Measurements from ENCODE around the gene JMJD7. TPM values are rescaled to one million over a fixed set of nuclear protein-coding genes. Genes with fewer than 3 reads are reported as not detected.

Gene JMJD7
- total RNA-seq, 1 donor: 3.1 TPM

DNA sequence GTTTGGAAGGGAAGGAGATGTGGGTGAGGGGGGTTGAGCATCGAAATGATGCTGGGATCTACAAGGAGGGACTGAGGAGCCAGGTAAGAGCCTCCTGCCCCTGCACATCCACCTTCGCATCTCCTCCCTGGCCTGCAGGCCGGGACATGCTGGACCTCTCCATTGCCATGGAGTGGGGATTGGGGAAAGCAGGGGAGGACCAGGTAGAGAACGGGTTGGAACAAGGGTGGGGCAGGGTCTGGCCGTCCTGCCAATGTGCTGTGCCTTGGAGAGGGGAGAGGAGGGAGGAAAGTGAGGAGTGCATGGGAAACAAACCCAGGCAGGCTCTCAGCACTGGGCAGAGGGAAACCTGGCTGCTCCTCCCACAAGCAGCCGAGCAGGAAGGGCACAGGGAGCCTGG, 21.3 kb downstream of the JMJD7 start:
- H3K4me3 ChIP-seq (ENCODE audit: low read depth, low read length): no peak overlapping the region
- DNase-seq (ENCODE audit: low read depth): no peak
- TF ChIP-seq, protein P1, sequence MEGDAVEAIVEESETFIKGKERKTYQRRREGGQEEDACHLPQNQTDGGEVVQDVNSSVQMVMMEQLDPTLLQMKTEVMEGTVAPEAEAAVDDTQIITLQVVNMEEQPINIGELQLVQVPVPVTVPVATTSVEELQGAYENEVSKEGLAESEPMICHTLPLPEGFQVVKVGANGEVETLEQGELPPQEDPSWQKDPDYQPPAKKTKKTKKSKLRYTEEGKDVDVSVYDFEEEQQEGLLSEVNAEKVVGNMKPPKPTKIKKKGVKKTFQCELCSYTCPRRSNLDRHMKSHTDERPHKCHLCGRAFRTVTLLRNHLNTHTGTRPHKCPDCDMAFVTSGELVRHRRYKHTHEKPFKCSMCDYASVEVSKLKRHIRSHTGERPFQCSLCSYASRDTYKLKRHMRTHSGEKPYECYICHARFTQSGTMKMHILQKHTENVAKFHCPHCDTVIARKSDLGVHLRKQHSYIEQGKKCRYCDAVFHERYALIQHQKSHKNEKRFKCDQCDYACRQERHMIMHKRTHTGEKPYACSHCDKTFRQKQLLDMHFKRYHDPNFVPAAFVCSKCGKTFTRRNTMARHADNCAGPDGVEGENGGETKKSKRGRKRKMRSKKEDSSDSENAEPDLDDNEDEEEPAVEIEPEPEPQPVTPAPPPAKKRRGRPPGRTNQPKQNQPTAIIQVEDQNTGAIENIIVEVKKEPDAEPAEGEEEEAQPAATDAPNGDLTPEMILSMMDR (IDR thresholded peaks at IDR 0.05; ENCODE audit: insufficient read depth, low read length): no peak

DNA sequence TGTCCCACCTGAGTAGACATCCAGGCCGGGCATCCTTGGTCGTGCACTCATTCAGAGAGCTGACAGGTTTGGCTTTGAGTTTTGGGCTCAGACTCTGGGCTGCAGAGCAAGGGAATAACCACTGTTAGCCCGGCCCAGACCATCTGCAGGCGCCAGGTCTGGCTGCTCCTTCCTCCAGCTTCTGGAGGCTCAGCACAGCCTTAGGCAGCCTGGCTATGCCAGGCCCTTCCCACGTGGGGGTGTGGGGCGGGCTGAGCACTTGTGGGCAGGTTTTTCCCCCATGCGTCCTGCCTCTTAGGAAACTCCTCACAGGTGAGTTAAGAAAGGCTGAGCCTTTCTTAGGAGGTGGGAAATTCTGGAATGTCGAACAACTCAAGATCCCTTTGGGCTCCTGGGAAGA, 22.0 kb downstream of the JMJD7 start:
- no peak overlapping the region for H3K4me3 ChIP-seq (ENCODE audit: low read depth, low read length)
- TF ChIP-seq, protein P1 (IDR thresholded peaks at IDR 0.05; ENCODE audit: insufficient read depth, low read length): no peak
- no peak for DNase-seq (ENCODE audit: low read depth)

DNA sequence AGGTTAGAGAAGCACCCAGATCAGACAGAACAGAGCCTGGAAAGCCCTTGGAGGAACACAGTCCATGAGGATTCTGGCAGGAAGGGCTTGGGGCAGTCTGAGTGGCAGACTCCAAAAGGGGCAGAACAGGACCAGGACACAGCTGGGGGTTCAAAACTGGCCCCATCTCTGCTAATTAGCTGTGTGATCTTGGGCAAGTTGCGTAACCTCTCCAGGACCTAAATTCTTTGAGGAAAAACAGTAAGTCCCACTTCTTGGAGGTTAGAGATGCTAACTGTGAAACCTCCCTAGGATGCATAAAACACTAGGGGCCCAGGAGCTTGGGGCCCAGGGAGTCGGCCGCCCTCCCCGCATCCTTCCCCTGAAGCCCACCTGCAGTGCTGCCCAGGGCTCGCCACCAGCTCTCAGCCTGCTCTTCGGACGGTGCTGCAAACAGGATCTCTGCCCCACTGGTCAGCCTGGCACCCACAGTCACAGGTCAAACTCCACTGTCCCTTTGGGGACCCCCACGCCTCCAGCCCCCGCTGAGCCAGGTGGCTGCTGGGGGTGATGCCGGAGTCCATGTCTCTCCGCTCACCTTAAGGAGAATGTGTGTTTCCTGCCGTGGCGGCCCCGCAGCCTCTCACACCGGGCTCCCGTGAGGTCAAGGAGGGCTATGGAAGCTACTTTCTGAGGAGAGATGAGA, 22.7 kb downstream of the JMJD7 start:
- DNase-seq (ENCODE audit: low read depth): no peak
- TF ChIP-seq, protein P1 (IDR thresholded peaks at IDR 0.05; ENCODE audit: insufficient read depth, low read length): no peak

DNA sequence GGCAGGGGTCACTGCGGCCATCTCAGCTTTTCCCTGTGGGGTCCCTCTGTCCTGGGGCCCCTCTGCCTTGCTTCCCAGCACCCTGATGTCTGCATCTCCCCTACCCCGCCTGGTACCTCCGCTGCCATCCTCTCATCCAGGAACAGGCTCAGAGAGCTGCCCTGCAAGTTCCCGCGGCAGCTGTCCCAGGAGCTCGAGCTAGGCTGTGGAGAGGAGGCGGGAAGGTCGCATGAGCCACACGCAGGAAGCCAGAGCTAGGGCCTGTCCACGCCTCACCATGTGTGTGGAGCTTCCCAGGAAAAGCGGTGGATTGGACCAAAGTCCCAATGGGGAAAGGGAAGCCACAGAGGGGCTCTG, 23.3 kb downstream of the JMJD7 start:
- TF ChIP-seq, protein P1 (IDR thresholded peaks at IDR 0.05; ENCODE audit: insufficient read depth, low read length): no peak
- DNase-seq (ENCODE audit: low read depth): no peak
- no peak overlapping the region for H3K4me3 ChIP-seq (ENCODE audit: low read depth, low read length)

More for the DNA sequence above, 22.7 kb downstream of the JMJD7 start:
- no peak overlapping the region for H3K4me3 ChIP-seq (ENCODE audit: low read depth, low read length)

DNA sequence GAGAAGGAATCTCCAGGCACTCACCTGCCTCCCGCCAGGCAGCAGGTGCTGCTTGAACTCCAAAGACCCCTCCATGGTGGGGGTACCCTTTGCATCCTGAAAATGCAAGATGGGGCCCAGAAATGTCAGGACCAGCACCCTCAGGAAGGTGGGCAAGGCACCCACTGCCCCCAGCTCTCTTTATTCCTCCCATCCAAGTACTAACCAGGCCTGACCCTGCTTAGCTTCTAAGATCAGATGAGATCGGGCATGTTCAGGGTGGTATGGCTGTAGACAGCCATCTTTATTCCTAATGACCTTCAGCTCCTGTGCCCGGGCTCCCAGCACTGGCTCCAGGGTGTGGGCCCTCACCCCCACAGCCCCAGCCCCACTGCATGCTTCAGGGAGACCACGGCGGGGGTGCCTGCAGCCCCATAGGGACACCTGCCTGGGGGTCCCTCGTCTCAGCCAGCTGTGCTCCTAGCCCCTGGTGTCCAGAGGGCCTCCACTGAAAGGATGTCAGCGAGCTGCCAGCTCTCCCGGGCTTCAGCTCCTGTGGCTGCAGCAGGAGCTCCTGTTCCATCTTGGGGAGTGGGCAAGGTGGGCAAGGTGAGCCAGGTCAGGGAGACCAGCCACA, 24.0 kb downstream of the JMJD7 start:
- TF ChIP-seq, protein P1 (IDR thresholded peaks at IDR 0.05; ENCODE audit: insufficient read depth, low read length): no peak
- DNase-seq (ENCODE audit: low read depth): no peak
- no peak overlapping the region for H3K4me3 ChIP-seq (ENCODE audit: low read depth, low read length)

DNA sequence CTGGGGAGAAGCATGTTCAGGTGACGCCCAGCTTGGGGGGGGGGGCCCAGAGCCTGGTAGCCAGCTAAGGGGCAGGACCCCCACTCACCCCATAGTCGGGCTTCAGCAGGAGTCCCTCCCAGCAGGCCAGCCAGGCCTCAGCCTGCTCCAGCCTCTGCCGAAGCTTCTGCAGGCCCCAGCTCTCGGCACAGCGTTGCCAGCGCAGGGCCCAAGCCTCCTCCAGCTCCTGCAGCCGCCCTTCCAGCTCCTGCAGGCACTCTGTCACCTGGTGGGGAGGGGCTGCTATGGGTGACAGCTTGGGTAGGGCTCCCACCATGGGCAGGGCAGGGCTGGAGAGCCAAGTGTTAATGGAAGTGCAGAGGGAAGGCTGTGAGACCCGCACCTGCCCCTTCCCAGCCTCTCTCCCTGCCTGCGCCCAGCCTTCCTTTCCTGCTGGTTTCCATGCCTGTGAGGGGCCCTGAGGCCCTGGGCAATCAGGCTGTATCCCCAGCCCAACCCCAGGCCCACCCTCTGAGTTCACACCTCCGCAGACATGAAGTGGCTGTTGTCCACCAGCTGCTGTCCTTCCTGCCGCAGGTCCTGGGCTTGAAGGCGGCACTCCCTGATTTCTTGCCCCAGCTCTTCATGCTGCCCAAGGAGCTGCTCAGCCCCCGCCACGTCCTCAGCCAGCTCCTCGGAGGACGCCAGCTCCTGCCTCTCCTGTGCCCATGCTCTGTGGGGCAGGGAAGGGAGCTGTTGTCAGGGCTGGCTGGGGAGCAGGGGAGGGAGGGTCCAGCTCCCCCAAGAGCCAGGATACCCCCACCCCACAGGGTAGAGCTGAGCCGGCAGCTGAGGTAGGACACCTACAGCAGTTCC, 25.1 kb downstream of the JMJD7 start:
- TF ChIP-seq, protein P1 (IDR thresholded peaks at IDR 0.05; ENCODE audit: insufficient read depth, low read length): no peak
- no peak overlapping the region for H3K4me3 ChIP-seq (ENCODE audit: low read depth, low read length)
- no peak for DNase-seq (ENCODE audit: low read depth)
